Sigmoid colon (tissue), 4 donors: ENCODE measurements around the gene HES2.

Source experiments
- POLR2A ChIP-seq, 2 donors: fragments of 450-650 bp; IDR thresholded peaks; one replicate each; pipeline ENCODE4 v1.6.1; 2016; ENCODE audit warnings: antibody characterized with exemption in 2 of 2, mild to moderate bottlenecking in 2 of 2, moderate library complexity in 2 of 2
- POLR2AphosphoS5 ChIP-seq, 4 donors: sonication (generic); formaldehyde crosslinking; IDR thresholded peaks; one replicate each; pipeline ENCODE4 v1.6.1; 2017; ENCODE audit warnings: antibody characterized with exemption in 4 of 4
- TF ChIP-seq, protein P1 (sequence below), 4 experiments: fragments of 450-650 bp in 3 of 4; fragments of 200-600 bp in 1 of 4; IDR thresholded peaks; one replicate each; pipeline ENCODE4 v1.5.1; 2016 to 2019; ENCODE audit warnings: antibody characterized with exemption in 4 of 4, mild to moderate bottlenecking in 3 of 4, moderate library complexity in 2 of 4

- TF ChIP-seq, protein P1, sequence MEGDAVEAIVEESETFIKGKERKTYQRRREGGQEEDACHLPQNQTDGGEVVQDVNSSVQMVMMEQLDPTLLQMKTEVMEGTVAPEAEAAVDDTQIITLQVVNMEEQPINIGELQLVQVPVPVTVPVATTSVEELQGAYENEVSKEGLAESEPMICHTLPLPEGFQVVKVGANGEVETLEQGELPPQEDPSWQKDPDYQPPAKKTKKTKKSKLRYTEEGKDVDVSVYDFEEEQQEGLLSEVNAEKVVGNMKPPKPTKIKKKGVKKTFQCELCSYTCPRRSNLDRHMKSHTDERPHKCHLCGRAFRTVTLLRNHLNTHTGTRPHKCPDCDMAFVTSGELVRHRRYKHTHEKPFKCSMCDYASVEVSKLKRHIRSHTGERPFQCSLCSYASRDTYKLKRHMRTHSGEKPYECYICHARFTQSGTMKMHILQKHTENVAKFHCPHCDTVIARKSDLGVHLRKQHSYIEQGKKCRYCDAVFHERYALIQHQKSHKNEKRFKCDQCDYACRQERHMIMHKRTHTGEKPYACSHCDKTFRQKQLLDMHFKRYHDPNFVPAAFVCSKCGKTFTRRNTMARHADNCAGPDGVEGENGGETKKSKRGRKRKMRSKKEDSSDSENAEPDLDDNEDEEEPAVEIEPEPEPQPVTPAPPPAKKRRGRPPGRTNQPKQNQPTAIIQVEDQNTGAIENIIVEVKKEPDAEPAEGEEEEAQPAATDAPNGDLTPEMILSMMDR (IDR thresholded peaks at IDR 0.05) = no peak
- TF ChIP-seq POLR2AphosphoS5 (IDR thresholded peaks at IDR 0.05) (no peak), POLR2A (IDR thresholded peaks at IDR 0.05) (no peak)
These were observed 47.5 kb upstream of the HES2 start for GRCh38 chr1:6467224-6467623.
